GM19397 (cell line): Measurements from ENCODE around the gene TNFAIP3.
"Not testable (repeated sequence)": the region's sequence is repeated elsewhere in the genome, so short reads cannot be mapped to it uniquely, and the experiment has no call there.

Experiments
- ATAC-seq: cut with Tn5 transposase; IDR thresholded peaks from one replicate; pipeline ENCODE4 v1.9.1; 2021; ENCODE audit warnings: mild to moderate bottlenecking, moderate library complexity; ENCODE audit not compliant: unreplicated experiment

Gene TNFAIP3

DNA sequence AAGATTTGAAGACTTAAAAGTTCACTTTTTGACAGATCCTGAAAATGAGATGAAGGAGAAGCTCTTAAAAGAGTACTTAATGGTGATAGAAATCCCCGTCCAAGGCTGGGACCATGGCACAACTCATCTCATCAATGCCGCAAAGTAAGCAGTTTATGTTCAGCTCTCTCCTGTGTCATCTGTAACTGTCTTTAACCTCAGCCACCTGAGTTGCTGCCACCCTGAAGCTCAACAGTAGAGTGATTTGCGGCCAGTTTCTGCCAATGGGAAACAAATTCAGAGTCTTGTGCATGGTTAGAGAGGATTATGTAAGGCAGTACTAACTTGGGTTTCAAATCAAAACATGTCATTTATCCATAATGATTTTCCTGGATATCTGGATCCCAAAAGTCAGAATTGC is 10.1 kb downstream of the TNFAIP3 start:
- ATAC-seq: no peak

DNA sequence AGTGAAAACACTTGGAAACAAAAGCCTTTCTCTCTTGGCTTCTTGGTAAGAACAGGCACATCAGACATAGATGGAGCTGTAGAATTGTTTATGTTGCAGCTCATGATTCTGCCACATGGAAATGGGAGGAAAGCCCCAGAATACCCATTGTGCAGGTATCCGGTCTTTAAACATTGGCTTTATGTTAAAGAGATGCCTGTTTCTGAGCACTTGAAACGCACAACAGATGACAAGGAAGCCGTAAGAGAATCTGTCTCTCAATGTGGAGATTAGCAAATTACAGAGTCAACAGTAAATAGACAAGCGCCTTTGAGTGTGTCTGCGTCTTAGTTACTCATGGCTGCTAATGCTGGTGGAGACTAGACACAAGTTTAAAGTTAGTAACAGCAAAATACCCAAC is 10.5 kb downstream of the TNFAIP3 start:
- no peak for ATAC-seq

DNA sequence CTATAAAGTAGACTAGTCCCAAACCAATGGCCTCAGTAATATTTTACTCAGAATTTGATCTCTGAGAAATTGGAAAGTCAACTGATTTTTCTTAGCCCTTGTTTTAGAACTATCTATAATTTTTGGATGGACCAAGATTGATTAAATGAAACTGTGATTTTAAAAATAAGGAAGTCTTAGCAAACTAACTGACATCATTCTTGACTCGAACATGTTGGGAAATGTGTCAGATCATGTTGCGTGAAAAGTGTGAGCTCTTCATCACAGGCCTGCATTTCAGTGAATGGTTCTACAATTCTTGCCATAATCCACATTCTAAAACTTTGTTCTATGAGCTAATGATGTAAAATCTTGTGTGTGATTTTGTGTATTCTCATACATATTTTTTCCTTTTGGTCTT is 11.0 kb downstream of the TNFAIP3 start:
- no peak for ATAC-seq

DNA sequence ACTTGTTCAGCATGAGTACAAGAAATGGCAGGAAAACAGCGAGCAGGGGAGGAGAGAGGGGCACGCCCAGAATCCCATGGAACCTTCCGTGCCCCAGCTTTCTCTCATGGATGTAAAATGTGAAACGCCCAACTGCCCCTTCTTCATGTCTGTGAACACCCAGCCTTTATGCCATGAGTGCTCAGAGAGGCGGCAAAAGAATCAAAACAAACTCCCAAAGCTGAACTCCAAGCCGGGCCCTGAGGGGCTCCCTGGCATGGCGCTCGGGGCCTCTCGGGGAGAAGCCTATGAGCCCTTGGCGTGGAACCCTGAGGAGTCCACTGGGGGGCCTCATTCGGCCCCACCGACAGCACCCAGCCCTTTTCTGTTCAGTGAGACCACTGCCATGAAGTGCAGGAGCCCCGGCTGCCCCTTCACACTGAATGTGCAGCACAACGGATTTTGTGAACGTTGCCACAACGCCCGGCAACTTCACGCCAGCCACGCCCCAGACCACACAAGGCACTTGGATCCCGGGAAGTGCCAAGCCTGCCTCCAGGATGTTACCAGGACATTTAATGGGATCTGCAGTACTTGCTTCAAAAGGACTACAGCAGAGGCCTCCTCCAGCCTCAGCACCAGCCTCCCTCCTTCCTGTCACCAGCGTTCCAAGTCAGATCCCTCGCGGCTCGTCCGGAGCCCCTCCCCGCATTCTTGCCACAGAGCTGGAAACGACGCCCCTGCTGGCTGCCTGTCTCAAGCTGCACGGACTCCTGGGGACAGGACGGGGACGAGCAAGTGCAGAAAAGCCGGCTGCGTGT is 11.6 kb downstream of the TNFAIP3 start:
- no peak for ATAC-seq

DNA sequence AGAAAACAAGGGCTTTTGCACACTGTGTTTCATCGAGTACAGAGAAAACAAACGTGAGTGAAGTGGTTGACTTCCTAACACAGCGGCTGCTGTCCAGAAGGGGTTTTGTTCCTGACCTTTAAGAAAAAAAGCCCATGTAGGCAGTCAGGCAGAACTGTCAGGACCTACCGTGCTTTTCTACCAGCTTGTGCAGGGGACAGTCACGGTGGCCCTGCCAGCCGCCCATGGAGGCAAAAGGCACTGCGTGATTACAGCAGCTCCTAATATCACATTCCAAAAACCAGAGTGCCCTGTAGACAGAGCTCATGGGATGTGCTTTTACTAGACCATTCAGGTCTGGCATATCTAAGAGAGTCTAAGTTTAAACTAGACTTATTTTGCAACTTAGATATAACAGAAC is 12.2 kb downstream of the TNFAIP3 start:
- ATAC-seq: no peak

DNA sequence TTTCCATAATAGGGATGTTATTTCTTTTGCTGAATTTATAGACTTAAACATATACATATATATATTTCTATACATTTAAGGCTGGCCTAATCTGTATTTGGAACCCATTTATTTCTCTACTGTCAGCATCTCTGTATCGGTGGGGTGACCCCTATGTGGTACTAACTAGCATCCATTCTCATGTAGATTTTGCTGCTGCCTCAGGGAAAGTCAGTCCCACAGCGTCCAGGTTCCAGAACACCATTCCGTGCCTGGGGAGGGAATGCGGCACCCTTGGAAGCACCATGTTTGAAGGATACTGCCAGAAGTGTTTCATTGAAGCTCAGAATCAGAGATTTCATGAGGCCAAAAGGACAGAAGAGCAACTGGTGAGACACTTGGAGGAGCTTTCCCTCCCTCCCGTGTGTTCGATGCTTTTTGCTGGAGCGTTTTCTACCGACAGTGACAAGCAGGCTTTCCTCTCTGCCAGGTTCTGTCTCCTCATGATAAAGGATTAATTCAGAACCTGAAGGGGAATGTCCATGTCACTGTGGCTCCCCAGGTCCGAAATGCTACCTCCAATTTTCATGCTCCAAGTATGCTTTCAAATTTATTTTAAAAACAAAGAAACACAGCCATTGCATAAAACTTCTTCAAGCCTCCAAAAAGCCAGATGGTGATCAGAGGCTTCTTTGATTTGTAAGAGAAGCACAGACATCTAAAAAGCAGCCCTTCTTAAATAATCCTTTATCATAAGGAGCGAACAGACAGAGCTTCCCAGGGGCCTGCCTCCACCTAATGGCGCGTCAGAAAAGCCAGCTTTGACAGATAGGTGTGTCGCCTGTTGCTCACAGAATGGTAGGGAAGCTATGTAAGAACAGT is 13.1 kb downstream of the TNFAIP3 start:
- no peak for ATAC-seq

DNA sequence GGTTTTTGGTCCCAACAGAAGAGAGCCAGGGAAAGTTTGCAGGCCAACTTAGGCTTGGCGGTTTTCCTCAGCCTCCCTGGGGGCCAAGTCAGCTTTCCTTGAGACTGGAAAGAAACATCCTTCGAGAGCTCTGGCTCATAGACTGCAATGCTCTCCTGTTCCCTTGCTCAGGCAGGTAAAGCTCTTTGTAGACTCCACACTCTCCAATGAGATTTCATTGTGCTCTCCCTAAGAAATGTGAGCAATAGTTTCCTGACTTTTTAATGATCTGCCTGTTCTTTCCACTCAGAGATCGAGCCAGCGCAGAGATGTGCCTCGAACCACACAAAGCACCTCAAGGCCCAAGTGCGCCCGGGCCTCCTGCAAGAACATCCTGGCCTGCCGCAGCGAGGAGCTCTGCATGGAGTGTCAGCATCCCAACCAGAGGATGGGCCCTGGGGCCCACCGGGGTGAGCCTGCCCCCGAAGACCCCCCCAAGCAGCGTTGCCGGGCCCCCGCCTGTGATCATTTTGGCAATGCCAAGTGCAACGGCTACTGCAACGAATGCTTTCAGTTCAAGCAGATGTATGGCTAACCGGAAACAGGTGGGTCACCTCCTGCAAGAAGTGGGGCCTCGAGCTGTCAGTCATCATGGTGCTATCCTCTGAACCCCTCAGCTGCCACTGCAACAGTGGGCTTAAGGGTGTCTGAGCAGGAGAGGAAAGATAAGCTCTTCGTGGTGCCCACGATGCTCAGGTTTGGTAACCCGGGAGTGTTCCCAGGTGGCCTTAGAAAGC is 13.9 kb downstream of the TNFAIP3 start:
- ATAC-seq: no peak

DNA sequence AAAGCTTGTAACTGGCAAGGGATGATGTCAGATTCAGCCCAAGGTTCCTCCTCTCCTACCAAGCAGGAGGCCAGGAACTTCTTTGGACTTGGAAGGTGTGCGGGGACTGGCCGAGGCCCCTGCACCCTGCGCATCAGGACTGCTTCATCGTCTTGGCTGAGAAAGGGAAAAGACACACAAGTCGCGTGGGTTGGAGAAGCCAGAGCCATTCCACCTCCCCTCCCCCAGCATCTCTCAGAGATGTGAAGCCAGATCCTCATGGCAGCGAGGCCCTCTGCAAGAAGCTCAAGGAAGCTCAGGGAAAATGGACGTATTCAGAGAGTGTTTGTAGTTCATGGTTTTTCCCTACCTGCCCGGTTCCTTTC is 14.4 kb downstream of the TNFAIP3 start:
- ATAC-seq: no peak

DNA sequence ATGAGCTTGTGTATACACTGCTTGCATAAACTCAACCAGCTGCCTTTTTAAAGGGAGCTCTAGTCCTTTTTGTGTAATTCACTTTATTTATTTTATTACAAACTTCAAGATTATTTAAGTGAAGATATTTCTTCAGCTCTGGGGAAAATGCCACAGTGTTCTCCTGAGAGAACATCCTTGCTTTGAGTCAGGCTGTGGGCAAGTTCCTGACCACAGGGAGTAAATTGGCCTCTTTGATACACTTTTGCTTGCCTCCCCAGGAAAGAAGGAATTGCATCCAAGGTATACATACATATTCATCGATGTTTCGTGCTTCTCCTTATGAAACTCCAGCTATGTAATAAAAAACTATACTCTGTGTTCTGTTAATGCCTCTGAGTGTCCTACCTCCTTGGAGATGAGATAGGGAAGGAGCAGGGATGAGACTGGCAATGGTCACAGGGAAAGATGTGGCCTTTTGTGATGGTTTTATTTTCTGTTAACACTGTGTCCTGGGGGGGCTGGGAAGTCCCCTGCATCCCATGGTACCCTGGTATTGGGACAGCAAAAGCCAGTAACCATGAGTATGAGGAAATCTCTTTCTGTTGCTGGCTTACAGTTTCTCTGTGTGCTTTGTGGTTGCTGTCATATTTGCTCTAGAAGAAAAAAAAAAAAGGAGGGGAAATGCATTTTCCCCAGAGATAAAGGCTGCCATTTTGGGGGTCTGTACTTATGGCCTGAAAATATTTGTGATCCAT is 15.3 kb downstream of the TNFAIP3 start:
- no peak for ATAC-seq

DNA sequence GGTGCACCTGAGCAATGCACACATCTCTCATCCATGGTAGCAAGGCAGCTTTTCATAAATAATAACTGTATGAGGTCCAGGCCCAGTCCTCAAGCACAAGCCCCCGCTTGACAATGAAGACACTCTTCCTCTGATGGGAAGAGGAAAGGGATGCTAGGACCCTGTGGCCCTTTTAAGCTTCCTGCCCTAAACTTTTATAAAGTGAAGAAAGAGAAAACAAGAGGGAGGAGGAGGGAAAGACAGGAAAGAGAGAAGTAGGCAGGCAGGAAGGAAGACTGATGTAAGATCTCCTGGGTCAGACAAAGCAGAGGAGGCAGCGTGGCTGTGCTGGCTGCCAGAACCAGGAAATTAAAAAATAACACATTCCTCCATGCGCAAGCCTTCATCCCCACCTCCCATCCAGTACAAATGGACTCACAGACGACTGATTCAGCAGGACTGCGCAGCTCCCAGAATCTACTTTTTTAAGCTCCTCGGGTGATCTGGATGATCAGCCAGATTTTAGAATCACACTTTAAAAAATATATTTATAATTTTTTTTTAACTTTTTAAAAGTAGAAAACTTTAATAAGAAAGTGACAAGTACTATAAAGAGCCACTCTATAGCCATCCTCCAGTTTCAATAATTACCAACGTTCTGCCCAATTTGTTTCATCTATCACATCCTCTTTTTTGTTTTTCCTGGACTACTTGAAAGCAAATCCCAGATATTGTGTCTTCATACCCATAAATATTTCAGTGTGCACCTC is 16.5 kb downstream of the TNFAIP3 start:
- ATAC-seq: no peak

DNA sequence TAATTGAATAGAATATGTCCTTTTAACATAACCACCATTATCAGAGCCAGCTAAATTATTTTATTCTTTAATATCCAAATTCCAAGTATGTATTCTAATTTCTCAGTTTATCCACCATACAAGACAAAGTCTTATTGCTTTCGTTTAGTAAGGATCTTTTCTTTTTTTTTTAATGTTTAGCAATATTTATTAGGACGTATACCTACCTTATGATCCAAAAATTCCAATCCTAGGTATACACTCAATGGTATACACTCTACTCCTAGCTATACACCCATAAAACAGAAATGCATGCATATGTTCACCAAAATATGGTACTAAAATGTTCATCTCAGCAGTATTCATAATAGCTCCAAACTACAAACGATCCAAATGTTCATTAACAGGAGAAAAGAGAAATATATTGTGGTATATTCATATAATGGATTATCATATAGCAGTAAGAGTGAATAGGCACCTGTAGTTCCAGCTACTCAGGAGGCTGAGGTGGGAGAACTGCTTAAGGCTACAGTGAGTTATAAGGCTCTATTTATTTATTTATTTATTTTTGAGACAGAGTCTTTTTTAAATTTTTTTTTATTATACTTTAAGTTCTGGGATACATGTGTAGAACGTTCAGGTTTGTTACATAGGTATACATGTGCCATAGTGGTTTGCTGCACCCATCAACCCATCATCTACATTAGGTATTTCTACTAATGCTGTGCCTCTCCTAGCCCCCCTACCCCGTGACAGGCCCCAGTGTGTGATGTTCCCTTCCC is 17.3 kb downstream of the TNFAIP3 start:
- no peak for ATAC-seq

DNA sequence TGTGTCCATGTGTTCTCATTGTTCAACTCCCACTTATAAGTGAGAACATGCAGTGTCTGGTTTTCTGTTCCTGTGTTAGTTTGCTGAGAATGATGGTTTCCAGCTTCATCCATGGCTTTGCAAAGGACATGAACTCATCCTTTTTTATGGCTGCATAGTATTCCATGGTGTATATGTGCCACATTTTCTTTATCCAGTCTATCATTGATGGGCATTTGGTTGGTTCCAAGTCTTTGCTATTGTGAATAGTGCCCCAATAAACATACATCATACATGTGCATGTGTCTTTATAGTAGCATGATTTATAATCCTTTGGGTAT is 17.8 kb downstream of the TNFAIP3 start:
- ATAC-seq: not testable (repeated sequence)

DNA sequence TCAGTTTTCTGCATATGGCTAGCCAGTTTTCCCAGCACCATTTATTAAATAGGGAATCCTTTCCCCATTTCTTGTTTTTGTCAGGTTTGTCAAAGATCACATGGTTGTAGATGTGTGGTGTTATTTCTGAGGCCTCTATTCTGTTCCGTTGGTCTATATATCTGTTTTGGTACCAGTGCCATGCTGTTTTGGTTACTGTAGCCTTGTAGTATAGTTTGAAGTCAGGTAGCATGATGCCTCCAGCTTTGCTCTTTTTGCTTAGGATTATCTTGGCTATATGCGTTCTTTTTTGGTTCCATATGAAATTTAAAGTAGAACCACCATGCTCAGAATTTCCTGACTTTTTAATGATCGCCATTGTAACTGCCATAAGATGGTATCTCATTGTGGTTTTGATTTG is 19.2 kb downstream of the TNFAIP3 start:
- ATAC-seq: not testable (repeated sequence)

DNA sequence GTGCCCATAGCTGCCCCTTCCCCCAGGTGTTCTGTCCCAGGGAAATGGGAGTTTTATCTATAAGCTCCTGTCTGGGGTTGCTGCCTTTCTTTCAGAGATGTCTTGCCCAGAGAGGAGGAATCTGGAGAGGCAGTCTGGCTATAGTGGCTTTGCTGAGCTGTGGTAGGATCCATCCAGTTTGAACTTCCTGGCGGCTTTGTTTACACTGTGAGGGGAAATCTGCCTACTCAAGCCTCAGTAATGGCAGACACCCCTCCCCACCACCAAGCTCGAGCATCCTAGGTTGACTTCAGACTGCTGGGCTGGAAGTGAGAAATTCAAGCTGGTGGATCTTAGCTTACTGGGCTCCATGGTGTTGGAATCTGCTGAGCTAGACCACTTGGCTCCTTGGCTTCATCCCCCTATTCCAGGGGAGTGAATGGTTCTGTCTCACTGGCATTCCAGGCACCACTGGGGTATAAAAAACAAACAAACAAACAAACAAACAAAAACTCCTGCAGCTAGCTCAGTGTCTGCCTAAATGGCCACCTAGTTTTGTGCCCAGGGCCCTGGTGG is 24.0 kb downstream of the TNFAIP3 start:
- ATAC-seq: no peak

DNA sequence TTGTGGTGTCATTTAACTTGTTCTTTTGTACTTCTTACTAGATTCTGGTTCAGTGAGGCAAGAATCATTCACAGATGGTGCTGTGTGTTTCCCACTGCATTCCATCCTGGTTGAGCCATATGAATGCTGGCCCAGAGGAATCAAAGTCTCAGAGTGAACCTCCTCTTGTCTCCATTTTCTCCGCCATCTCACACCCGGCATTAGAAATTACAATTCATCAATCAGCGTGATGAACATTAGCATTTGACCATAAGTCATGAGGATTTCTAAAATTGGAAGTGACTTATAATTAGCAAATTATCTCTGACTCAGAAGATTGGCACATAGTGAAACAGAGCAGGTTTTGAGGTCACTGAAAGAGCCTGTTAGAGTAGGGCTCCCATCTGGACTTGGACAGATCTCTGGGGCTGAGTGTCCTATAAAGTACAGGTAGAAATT is 25.2 kb downstream of the TNFAIP3 start:
- ATAC-seq: no peak

DNA sequence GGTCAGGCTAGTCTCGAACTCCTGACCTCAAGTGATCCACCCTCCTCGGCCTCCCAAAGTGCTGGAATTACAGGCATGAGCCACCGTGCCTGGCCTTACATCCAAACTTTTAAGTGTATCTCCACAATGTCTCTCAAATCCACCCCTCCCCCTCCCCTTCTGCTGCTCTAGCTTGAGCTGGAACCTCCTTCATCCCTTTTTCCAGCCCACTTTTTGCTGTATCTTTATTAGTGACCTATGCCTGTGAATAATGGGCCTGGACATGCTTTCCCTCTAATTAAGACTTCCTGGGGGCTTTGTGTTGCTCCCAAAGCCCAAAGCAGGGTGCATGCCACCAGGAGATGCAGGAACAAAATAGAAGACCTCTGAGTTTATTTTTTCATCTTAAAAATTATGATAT is 26.1 kb downstream of the TNFAIP3 start:
- no peak for ATAC-seq

DNA sequence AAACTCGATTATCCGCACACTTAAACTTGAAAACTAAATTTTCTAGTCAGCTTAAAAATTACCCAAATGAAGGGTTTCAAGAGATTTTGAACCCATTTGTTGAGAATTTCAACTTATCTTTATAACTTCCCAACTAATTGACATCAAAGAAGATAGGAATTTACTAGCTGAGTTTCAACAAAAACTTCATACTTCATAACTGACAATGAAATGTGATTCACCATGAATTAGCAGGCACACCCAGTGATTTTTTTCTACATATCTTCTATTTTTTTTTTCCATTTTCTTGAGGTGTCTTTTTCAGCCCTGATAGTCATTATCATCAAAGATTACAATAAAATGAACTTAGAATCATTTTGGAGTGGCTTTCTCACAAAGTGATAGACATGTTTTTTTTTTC is 26.7 kb downstream of the TNFAIP3 start:
- ATAC-seq: no peak

DNA sequence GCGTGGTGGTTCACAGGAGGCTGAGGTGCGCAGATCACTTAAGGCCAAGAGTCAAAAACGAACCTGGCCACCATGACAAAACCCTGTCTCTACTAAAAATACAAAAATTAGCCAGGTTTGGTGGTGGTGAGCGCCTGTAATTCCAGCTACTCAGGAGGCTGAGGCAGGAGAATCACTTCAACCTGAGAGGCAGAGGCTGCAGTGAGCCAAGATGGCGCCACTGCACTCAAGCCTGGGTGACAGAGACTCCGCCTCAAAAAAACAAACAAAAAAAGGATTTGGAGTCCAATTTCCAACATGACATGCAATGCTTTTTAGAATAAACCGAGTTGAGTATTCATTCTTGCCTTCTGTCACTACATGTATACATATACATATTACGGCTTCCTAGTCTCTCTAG is 27.3 kb downstream of the TNFAIP3 start:
- not testable (repeated sequence) for ATAC-seq

DNA sequence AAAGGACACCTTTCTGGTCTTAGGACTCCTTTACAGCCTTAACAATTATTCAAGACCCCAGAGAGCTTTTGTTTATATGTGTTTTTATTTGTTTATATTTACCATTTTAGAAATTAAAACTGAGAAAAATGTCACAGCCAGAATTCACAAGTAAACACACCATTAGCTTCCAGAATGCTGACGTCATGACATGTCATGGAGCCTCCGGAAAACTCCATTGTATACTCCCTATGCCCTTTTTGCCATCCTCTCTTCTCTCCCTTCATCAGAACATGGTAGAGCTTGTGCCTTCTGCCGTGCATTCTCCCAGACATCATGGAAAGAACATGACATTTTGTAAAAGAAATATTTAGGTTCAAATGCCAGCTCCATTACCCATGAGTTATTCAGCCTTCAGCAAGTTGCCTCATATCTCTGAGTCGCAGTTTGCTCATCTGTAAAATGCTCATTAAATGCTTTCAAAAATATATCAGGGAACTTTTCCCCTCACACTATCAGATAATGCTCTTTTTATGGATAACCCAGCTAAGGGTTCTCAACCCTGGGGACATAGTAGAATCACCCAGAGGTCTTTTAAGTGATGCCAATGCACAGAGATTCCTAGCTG is 27.8 kb downstream of the TNFAIP3 start:
- ATAC-seq: no peak
